Ammon's horn (tissue), 1 donor: ENCODE measurements around the gene SPATA20.

Source experiments
- DNase-seq: peaks from one replicate; pipeline ENCODE4 v3.0.0-alpha.2; 2016; ENCODE audit warnings: low spot score

Gene SPATA20

GRCh38 chr17:50520483-50520882 lies 26.5 kb upstream of the SPATA20 start:
- no peak for DNase-seq

GRCh38 chr17:50521514-50521913 lies 25.5 kb upstream of the SPATA20 start:
- DNase-seq: no peak

- no peak for DNase-seq
These were observed 24.2 kb upstream of the SPATA20 start for GRCh38 chr17:50522766-50523165.

GRCh38 chr17:50523208-50523607 lies 23.8 kb upstream of the SPATA20 start:
- no peak for DNase-seq

- DNase-seq: no peak
These were observed 22.1 kb upstream of the SPATA20 start for GRCh38 chr17:50524838-50525237.

GRCh38 chr17:50527155-50527762 lies 19.7 kb upstream of the SPATA20 start:
- no peak for DNase-seq

- no peak for DNase-seq
These were observed 19.0 kb upstream of the SPATA20 start for GRCh38 chr17:50527949-50528474.

- no peak for DNase-seq
These were observed 17.1 kb upstream of the SPATA20 start for GRCh38 chr17:50529849-50530248.

- no peak for DNase-seq
These were observed 15.4 kb upstream of the SPATA20 start for GRCh38 chr17:50531428-50532025.

GRCh38 chr17:50532452-50533024 lies 14.4 kb upstream of the SPATA20 start, which contains the start of gene EPN3:
TSS of gene EPN3 (plus strand) at chr17:50532735. CDS start at chr17:50536557, 3,822 bp downstream.
- no peak for DNase-seq

GRCh38 chr17:50533185-50533584 lies 13.8 kb upstream of the SPATA20 start:
- no peak for DNase-seq

GRCh38 chr17:50533720-50534148 lies 13.2 kb upstream of the SPATA20 start:
- DNase-seq: peak; percentile 48

GRCh38 chr17:50534222-50534978 lies 12.6 kb upstream of the SPATA20 start:
- no peak for DNase-seq

- DNase-seq: no peak
These were observed 12.0 kb upstream of the SPATA20 start for GRCh38 chr17:50534979-50535326.

- no peak for DNase-seq
These were observed 11.6 kb upstream of the SPATA20 start for GRCh38 chr17:50535407-50535806.

GRCh38 chr17:50536683-50537646 lies 10.0 kb upstream of the SPATA20 start:
- DNase-seq: no peak

GRCh38 chr17:50537721-50538548 lies 9.0 kb upstream of the SPATA20 start:
- DNase-seq: no peak

GRCh38 chr17:50538549-50539410 lies 8.2 kb upstream of the SPATA20 start:
- no peak for DNase-seq

- DNase-seq: no peak
These were observed 7.0 kb upstream of the SPATA20 start for GRCh38 chr17:50539762-50540559.
